A673 (cell line): ENCODE results near the gene RALA.

Source experiments
- EZH2 ChIP-seq: fragments of 200-600 bp; sonication (generic); IDR thresholded peaks from 2 replicates; pipeline ENCODE4 v1.6.1; 2017; ENCODE audit warnings: borderline replicate concordance, low read depth, mild to moderate bottlenecking, mixed read lengths, antibody characterized with exemption, low read length; ENCODE audit not compliant: poor library complexity, severe bottlenecking
- TF ChIP-seq, protein P1 (sequence below): fragments of 300-800, 200-600 bp; sonication (generic); conservative IDR thresholded peaks from 2 replicates; pipeline ENCODE4 v1.5.1; 2017; ENCODE audit warnings: low read depth, mild to moderate bottlenecking, antibody characterized with exemption, low read length, moderate library complexity, mixed read lengths

DNA sequence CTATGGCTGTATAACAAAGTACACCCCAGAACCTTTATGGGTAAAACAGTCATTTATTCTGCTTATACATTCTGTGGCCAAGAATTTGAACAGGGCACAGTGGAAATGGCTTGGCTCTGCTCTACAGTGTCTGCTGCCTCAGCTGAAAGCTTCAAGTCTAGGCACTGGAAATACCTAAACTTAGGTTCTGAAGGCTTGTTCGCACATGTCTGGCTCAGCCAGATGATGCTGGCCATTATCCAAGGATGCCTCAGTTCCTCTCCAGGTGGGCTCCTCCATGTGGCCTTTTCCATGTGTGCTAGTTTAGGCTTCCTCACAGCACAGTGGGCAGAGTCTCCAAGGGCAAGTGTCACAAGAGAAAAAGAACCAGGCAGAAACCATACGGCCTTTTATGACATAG is 76.8 kb downstream of the RALA start:
- TF ChIP-seq, protein P1, sequence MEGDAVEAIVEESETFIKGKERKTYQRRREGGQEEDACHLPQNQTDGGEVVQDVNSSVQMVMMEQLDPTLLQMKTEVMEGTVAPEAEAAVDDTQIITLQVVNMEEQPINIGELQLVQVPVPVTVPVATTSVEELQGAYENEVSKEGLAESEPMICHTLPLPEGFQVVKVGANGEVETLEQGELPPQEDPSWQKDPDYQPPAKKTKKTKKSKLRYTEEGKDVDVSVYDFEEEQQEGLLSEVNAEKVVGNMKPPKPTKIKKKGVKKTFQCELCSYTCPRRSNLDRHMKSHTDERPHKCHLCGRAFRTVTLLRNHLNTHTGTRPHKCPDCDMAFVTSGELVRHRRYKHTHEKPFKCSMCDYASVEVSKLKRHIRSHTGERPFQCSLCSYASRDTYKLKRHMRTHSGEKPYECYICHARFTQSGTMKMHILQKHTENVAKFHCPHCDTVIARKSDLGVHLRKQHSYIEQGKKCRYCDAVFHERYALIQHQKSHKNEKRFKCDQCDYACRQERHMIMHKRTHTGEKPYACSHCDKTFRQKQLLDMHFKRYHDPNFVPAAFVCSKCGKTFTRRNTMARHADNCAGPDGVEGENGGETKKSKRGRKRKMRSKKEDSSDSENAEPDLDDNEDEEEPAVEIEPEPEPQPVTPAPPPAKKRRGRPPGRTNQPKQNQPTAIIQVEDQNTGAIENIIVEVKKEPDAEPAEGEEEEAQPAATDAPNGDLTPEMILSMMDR, result no peak
- TF ChIP-seq EZH2, result no peak
